Activated CD8-positive, alpha-beta T cell treated with anti-CD3 and anti-CD28 coated beads for 36 hours (primary cell): Measurements from ENCODE around the gene LGALS9. TPM values are rescaled to one million over a fixed set of nuclear protein-coding genes. Genes with fewer than 3 reads are reported as not detected.

Experiments used
- ATAC-seq: fragments of 200-7000 bp; cut with Tn5 transposase; one replicate; pipeline ENCODE4 v1.10.0; 2021; ENCODE audit warnings: mild to moderate bottlenecking, moderate library complexity
- CTCF ChIA-PET: fragments of 350-600 bp; sonication (Branson Sonifier 250); formaldehyde crosslinking; loops from one replicate; lab custom pipeline; 2021; ENCODE audit warnings: antibody characterized with exemption; lab: Charles Lee
- POLR2A ChIA-PET: fragments of 350-600 bp; sonication (Branson Sonifier 250); formaldehyde crosslinking; loops from one replicate; lab custom pipeline; 2021; ENCODE audit warnings: antibody characterized with exemption; lab: Charles Lee
- DNase-seq: peaks from one replicate; pipeline ENCODE4 v3.0.0-alpha.2; 2020
- H3K27ac Mint-ChIP-seq: one replicate; pipeline ENCODE4 v1.8.0; 2021; ENCODE audit warnings: mild to moderate bottlenecking, mixed read lengths
- H3K27me3 Mint-ChIP-seq: one replicate; pipeline ENCODE4 v1.8.0; 2021; ENCODE audit warnings: mixed read lengths
- H3K36me3 Mint-ChIP-seq: one replicate; pipeline ENCODE4 v1.8.0; 2021; ENCODE audit warnings: low read depth, mixed read lengths
- H3K4me1 Mint-ChIP-seq: one replicate; pipeline ENCODE4 v1.8.0; 2021; ENCODE audit warnings: low read depth, mixed read lengths
- H3K4me3 Mint-ChIP-seq: one replicate; pipeline ENCODE4 v1.8.0; 2021; ENCODE audit warnings: mild to moderate bottlenecking, moderate library complexity, mixed read lengths
- H3K9me3 Mint-ChIP-seq: one replicate; pipeline ENCODE4 v1.8.0; 2021; ENCODE audit warnings: mixed read lengths
- CTCF ChIP-seq: fragments of 200-600 bp; IDR thresholded peaks from one replicate; pipeline ENCODE4 v1.8.0; 2022; ENCODE audit warnings: antibody characterized with exemption, mild to moderate bottlenecking
- intact Hi-C: fragments of 100-400 bp; cut with micrococcal nuclease; formaldehyde crosslinking; loops from one replicate; pipeline ENCODE4 v1.10.0; 2022
- total RNA-seq, 2 experiments: library from RNA; stranded (reverse); gene quantifications; one replicate each; pipeline ENCODE4 v1.2.3, GENCODE V29; 2021

The LGALS9 gene
- total RNA-seq, 2 experiments from 2014 or later: 17.3 to 18.4 TPM

DNA sequence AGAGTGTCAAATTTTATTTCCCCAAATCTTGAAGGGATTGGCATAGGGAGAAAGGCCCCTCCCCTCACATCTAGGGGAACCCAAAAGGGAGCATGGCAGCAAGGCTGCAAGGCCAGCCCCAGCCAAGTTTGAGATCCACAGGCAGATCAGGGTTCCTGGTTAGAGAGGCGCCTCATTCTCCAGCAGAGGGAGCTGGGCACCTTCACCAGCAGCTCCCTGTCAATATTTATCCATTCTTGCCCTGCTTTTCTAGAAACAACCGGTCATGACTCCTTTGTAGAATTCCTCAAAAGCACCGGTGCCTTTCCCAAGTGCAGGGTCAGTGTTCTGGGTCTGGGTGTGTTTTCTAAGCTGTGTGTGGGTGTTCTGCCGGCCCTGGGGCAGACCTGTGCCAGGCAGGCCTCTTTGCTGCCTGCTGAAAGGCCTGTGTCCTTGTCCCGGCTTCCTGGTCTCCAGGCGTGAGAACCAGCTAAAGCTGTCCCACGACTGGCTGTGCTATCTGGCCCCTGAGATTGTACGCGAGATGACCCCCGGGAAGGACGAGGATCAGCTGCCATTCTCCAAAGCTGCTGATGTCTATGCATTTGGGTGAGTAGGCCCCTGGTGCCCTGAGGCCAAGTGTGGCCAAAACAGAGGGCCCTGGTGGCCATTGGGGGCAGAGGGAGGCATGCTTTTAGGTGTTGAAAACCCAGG lies 21.2 kb upstream of the LGALS9 start:
- peak; percentile 27 for TF ChIP-seq CTCF
- no peak for ATAC-seq
- ChIA-PET POLR2A (no interaction called here), CTCF (interaction anchor here (0.6 to 7.2 kb wide), 10 partner anchors 9 to 233 kb away, joined by 3 to 65 read pairs (median 4); no protein-coding TSS in a partner anchor)
- Mint-ChIP-seq H3K27ac (no peak overlapping the region), H3K4me3 (no peak overlapping the region), H3K9me3 (no peaks in the 10 kb centered on the region), H3K36me3 (peaks cover 49% of the 10 kb centered on the region), H3K4me1 (peaks cover 12% of the 10 kb centered on the region), H3K27me3 (no peaks in the 10 kb centered on the region)
- intact Hi-C loops: loop anchor here (10.0 kb wide), 1 partner anchor 375 kb away; no protein-coding TSS in a partner anchor
- DNase-seq: peak; percentile 45

DNA sequence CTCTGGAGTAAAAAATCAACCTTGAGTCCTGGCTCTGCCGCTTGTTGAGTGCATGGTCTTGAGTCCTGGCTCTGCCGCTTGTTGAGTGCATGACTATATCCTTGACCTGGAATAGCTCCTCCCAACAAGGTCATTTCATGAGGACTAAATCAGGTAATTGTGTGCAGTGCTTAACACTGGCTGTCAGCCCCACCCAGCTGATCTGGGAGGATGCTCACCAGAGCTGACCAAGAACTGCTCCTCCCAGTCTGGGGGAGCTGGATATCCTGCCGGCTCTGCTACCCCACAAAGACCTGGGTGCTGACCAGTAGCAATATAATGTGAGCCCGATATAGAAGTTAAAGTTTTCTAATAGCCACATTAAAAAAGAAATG lies 20.7 kb upstream of the LGALS9 start:
- H3K36me3 Mint-ChIP-seq: peaks cover 49% of the 10 kb centered on the region
- H3K27me3 Mint-ChIP-seq: no peaks in the 10 kb centered on the region
- ChIA-PET CTCF (interaction anchor here (0.6 to 7.2 kb wide), 10 partner anchors 9 to 257 kb away, joined by 3 to 65 read pairs (median 4); no protein-coding TSS in a partner anchor), POLR2A (no interaction called here)
- H3K27ac Mint-ChIP-seq: no peak overlapping the region
- peaks cover 14% of the 10 kb centered on the region for H3K4me1 Mint-ChIP-seq
- H3K4me3 Mint-ChIP-seq: no peak overlapping the region
- no peak for TF ChIP-seq CTCF
- no peak for ATAC-seq
- no peaks in the 10 kb centered on the region for H3K9me3 Mint-ChIP-seq
- intact Hi-C loops: no loop called here
- DNase-seq: no peak

GRCh38 chr17:27612160-27612770 lies 18.7 kb upstream of the LGALS9 start:
- TF ChIP-seq CTCF: no peak
- no peak overlapping the region for H3K4me3 Mint-ChIP-seq
- ChIA-PET POLR2A (no interaction called here), CTCF (interaction anchor here (1.1 to 12.1 kb wide), 3 partner anchors 11 to 232 kb away, joined by 3 to 109 read pairs (median 65); no protein-coding TSS in a partner anchor)
- no peaks in the 10 kb centered on the region for H3K27me3 Mint-ChIP-seq
- peaks cover 32% of the 10 kb centered on the region for H3K4me1 Mint-ChIP-seq
- ATAC-seq (peak; percentile 13), DNase-seq (no peak)
- H3K27ac Mint-ChIP-seq: peak overlapping the region; percentile 9
- intact Hi-C loops: no loop called here
- no peaks in the 10 kb centered on the region for H3K9me3 Mint-ChIP-seq
- H3K36me3 Mint-ChIP-seq: peaks cover 59% of the 10 kb centered on the region

- Mint-ChIP-seq H3K27me3 (no peaks in the 10 kb centered on the region), H3K27ac (no peak overlapping the region), H3K4me3 (no peak overlapping the region), H3K4me1 (peaks cover 32% of the 10 kb centered on the region), H3K9me3 (no peaks in the 10 kb centered on the region), H3K36me3 (peaks cover 68% of the 10 kb centered on the region)
- ATAC-seq: no peak
- TF ChIP-seq CTCF: no peak
- DNase-seq: no peak
- CTCF ChIA-PET: interaction anchor here (1.3 to 12.1 kb wide), 4 partner anchors 12 to 267 kb away, joined by 3 to 109 read pairs (median 42); no protein-coding TSS in a partner anchor
- POLR2A ChIA-PET: no interaction called here
- intact Hi-C loops: no loop called here
Observed at GRCh38 chr17:27613433-27613832, 17.6 kb upstream of the LGALS9 start.

GRCh38 chr17:27615121-27615520 lies 15.9 kb upstream of the LGALS9 start:
- CTCF ChIA-PET: interaction anchor here (3.4 to 12.1 kb wide), 2 partner anchors 13 to 36 kb away, joined by 20 to 109 read pairs; no protein-coding TSS in a partner anchor
- H3K36me3 Mint-ChIP-seq: peaks cover 68% of the 10 kb centered on the region
- no peaks in the 10 kb centered on the region for H3K9me3 Mint-ChIP-seq
- no peak overlapping the region for H3K4me3 Mint-ChIP-seq
- TF ChIP-seq CTCF: no peak
- H3K27ac Mint-ChIP-seq: no peak overlapping the region
- peaks cover 33% of the 10 kb centered on the region for H3K4me1 Mint-ChIP-seq
- DNase-seq (no peak), ATAC-seq (no peak)
- intact Hi-C loops: no loop called here
- POLR2A ChIA-PET: interaction anchor here (1.1 kb wide), 1 partner anchor 18 kb away, joined by 3 read pairs; no protein-coding TSS in a partner anchor
- H3K27me3 Mint-ChIP-seq: no peaks in the 10 kb centered on the region
